Activated T-helper 9 cell treated with anti-CD3 and anti-CD28 coated beads, Interleukin-2, amount 50 U/mL, for 16 hours (primary cell): Measurements from ENCODE around the gene MRE11.
"Not testable (repeated sequence)": the region's sequence is repeated elsewhere in the genome, so short reads cannot be mapped to it uniquely, and the experiment has no call there.

Experiments used
- DNase-seq: peaks from one replicate; pipeline ENCODE4 v3.0.0-alpha.2; 2020; ENCODE audit warnings: low read depth

Gene MRE11

GRCh38 chr11:94506513-94506912 is 12.9 kb upstream of the MRE11 start:
- not testable (repeated sequence) for DNase-seq

DNA sequence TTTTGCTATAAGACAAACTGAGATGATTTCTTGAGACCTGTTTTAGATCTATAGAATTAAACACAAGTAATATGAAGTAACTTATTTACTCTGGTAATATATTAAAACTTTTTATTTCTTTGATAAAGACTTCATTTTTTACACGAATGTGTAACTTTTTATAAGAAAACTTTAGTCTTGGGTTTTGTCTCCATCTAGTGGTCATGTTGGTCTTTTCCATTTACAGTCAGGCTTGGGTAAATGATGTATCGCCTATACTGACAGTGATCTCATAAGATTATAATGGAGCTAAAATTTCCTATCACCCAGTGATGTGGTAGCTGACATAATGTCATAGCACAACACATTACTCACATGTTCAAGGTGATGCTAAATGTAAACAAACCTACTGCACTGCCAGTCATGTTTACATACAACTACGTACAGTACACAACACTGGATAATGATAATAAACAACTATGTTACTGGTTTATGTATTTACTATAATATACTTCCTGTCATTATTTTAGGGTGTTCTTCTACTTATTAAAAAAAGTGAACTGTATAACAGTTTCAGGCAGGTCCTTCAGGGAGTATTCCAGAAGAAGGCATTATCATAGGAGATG is 11.1 kb upstream of the MRE11 start:
- DNase-seq = no peak

GRCh38 chr11:94501522-94501921 is 7.9 kb upstream of the MRE11 start:
- no peak for DNase-seq

- DNase-seq = no peak
These were observed 6.5 kb upstream of the MRE11 start for GRCh38 chr11:94500181-94500580.

DNA sequence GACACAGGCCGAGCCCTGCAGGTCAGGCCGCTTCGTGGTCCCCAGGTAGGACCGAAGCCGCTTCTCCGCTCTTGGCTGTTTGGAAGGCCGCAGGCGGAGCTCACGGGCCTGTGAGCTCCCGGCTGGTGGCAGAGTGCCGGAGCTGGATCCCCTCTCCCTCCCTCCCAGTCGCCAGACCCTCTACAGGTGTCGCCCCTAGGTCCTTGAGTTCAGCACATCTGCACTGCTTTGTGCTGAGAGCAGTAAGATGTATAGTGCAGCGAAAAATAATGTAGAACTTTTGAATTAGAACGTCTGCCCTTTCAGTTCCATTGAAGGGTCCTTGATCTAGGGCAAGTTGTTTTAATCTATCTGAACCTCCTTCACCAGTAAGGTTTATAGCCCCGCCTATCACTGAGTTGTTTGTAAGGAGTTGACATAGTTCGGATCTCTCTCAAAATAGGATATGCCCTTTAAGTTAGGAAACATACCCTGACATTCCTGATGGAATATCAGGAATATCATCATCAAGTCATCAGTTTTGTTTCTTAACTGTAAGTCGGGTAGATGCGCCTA is 559 bp upstream of the MRE11 start:
- DNase-seq = no peak

GRCh38 chr11:94486068-94486467 is 7.6 kb downstream of the MRE11 start:
- no peak for DNase-seq

GRCh38 chr11:94481342-94481741 is 12.3 kb downstream of the MRE11 start:
- no peak for DNase-seq

DNA sequence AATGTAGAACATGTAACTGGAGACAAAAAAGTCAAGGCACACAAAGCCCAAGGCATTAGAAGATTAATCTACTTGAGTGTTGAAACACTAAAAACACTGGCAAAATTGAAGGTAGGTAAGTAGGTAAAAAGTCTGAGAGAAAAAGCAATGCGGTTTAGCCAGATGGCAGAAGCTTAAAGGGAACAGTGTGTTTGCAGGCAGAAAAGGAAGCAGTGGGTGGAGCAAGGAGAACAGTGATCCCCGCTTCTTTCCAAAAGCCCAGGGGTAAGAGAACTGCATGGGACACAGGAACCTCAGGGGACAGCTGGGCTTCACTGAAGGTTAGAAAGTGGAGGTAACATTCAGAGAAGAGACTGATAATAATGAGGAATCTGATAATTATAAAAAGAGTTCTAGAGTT is 16.0 kb downstream of the MRE11 start:
- DNase-seq = no peak

DNA sequence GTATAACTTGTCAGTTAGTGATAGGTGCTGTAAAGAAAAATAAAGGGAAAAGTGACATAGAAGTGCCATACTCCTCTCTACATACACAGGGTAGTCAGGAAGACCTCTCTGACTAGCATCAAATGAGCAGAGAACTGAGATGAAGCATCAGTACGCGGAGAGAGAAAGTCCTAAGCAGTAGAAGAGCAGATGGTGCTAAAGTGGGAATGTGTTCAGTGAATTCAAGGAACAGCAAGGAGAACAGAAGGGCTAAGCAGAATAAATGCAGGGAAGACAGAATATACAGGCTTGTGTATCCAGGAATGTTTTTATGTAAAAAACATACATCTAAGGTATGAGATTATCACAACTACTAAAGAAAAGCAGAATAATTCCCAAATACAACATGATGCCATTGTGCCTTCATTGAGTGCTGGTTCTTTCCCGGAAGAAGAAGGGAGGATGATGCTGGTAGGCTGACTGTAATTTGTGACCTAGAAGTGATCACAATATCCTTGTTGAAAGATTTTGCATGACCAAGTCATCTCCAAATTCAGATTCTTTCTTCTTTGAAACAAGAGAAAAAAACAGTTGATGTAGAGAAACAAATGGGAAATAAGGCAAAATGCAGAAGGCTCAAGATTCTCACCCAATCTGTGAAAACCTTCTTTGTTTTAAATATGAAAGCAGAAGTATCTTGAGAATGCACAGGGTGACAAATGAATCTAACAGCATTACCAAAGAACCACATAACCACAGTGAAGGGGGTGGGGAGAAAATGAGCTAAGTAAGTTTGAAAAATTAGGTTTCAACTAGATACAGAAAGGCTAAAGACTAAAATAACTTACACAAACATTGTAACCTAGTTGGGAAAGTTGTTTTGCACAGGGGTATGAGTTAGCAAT is 20.5 kb downstream of the MRE11 start:
- no peak for DNase-seq

GRCh38 chr11:94469416-94469815 is 24.2 kb downstream of the MRE11 start:
- no peak for DNase-seq

GRCh38 chr11:94459576-94459975 is 34.1 kb downstream of the MRE11 start:
- no peak for DNase-seq

- DNase-seq = no peak
These were observed 36.3 kb downstream of the MRE11 start for GRCh38 chr11:94457118-94458029.

GRCh38 chr11:94455861-94456260 is 37.8 kb downstream of the MRE11 start:
- no peak for DNase-seq

DNA sequence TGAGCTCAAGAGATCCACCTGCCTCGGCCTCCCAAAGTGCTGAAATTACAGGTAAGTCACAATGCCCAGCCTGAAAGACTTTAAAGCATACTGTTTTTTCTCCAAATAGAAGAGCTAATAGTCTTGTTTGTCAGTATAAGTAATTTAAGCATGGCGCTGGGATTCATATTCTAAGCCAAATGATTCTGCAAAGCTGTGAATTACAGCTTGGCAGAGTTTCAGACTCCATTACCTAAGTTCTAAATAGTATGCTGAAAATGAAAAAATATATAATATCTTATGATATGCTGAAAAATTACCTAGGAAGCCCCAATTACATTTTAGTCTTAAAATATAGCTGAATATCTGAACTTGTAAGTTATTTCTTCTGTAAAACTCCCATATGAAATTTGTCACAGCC is 39.3 kb downstream of the MRE11 start:
- DNase-seq = no peak

DNA sequence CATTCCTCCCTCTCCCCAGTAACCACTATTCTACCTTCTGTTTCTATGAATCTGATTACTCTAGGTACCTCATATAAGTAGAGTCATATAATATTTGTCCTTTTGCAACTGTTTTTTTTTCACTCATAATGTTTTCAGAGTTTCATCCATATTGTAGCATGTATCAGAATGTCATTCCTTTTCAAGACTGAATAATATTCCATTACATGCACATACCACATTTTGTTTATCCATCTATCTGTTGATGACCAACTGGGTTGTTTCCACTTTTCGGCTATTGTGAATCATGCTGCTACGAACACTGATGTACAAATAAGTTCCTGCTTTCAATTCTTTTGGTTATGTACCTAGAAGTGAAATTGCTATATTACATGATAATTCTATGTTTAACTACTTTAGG is 40.7 kb downstream of the MRE11 start:
- no peak for DNase-seq

- no peak for DNase-seq
These were observed 43.6 kb downstream of the MRE11 start for GRCh38 chr11:94450048-94450447.

DNA sequence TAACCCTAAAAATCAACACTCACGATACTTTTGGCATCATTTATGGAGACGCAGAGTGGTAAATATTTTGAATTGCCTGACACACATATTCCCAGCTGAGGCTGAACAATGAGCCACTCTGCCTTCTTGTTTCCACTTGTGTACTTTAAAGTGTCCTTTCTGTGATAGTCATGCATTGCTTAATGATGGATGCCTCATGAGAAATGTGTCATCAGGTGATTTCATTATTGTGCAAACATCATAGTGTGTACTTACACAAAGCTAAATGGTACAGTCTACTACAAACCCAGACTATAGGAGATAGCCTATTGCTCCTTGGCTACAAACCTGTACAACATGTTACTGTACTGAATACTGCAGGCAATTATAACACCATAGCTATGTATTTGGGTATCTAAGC is 44.2 kb downstream of the MRE11 start:
- DNase-seq = no peak

- DNase-seq = no peak
These were observed 44.6 kb downstream of the MRE11 start for GRCh38 chr11:94449029-94449428.

DNA sequence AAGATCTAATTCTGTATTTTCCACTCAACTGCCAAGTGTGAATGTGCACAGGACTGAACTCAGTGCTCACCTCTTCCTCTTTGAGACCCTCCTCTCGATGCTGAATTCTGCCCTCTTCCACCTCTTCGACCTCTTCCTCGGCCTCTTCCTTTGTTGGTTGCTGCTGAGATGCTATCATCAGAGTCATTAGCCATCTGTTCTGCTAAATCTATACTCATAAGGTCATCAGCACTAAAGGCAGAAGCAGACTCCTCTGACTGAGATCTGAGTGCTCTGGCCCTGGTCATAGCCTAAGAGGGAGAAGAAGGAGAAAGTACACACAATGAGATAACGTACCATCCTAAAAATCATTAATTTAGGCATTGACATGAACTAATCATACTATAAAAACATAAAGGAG is 46.5 kb downstream of the MRE11 start:
- no peak for DNase-seq

GRCh38 chr11:94445641-94446040 is 48.0 kb downstream of the MRE11 start:
- DNase-seq = no peak

GRCh38 chr11:94433049-94433448 is 60.6 kb downstream of the MRE11 start:
- no peak for DNase-seq

DNA sequence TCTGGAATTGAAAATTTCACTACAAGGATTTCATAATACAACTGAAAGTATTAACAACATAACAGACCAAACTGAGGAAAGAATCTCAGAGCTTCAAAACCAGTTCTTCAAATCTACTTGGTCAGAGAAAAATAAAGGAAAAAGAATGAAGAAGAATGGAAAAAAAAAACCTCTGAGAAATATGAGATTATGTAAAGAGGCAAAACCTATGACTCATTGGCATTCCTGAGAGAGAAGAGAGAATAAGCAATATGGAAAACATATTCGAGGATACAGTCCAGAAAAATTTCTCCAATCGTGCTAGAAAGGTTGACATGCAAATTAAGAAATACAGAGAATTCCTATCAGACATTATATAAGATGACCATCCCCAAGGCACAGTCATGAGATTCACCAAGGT is 69.0 kb downstream of the MRE11 start:
- DNase-seq = no peak
